HG02588 (cell line): Measurements from ENCODE around the gene ABHD11.
"Not testable (repeated sequence)": the region's sequence is repeated elsewhere in the genome, so short reads cannot be mapped to it uniquely, and the experiment has no call there.

ENCODE experiments used
- ATAC-seq: cut with Tn5 transposase; IDR thresholded peaks from one replicate; pipeline ENCODE4 v1.9.1; 2021; ENCODE audit warnings: mild to moderate bottlenecking, moderate library complexity; ENCODE audit not compliant: unreplicated experiment

The ABHD11 gene, protein sequence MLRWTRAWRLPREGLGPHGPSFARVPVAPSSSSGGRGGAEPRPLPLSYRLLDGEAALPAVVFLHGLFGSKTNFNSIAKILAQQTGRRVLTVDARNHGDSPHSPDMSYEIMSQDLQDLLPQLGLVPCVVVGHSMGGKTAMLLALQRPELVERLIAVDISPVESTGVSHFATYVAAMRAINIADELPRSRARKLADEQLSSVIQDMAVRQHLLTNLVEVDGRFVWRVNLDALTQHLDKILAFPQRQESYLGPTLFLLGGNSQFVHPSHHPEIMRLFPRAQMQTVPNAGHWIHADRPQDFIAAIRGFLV

DNA sequence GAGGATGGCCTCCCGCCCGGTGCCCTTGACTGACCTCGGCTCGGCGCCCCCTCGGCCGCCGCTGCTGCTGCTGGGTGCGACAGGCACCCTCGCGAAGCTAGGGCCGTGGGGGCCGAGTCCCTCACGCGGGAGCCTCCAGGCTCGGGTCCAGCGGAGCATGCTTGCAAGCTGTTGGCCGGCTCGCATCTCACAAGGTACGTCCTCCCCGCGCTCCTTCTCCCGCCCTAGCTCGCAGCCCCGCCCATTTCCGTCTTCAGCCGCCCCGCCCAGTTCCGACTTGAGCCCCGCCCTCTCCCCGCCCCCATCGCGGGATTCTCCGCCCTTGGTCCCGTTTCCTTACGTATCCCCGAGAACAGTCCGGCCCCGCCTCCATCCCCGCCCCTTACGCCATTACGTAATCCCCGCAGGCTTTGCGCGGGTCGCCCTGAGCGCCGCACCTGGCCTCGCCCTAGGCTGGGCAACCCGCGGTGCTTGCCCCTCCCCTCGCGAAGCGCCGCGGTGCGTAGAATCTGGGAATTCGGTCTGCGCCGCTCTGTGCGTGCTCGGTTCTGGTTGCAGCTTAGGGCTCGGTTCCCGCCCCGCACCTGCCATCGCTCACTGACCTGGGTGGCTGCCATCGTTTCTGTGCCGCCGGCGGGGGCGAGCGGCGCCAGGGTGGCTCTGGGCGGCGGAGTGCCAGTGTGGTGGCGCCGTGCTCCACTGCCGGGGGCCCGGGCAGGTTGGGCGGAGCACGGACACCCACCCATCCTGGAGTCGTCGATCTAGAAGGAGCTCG is at the start of gene ABHD11:
Gene ABHD11 (minus strand): TSS at position 191 of the 775 bp plus-strand sequence. CDS start 32 bp downstream, at position 159.
- peak; percentile 87 for ATAC-seq

DNA sequence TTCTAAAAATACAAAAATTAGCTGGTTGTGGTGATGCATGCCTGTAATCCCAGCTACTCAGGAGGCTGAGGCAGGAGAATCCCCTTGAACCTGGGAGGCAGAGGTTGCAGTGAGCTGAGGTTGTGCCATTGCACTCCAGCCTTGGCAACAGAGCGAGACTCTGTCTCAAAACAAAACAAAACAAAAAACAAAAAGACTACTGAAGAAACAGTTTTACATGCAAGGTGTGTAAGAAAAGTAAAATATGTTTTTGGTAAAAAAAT is 49.1 kb upstream of the ABHD11 start:
- ATAC-seq = not testable (repeated sequence)

DNA sequence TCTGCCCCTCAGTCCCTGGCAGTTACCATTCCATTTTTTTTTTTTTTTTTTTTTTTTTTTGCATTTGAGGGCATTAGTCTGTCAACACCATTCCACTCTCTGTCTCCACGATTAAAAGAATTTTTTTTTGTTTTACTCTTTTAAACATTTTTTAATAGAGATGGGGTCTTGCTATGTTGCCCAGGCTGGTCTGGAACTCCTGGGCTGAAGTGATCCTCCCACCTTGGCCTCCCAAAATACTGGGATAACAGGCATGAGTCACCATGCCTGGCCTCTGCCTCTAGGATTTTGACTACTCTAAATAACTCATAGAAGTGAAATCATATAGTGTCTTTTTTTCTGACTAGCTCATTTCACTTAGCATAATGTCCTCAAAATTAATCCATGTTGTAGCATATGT is 48.0 kb upstream of the ABHD11 start:
- ATAC-seq = no peak

DNA sequence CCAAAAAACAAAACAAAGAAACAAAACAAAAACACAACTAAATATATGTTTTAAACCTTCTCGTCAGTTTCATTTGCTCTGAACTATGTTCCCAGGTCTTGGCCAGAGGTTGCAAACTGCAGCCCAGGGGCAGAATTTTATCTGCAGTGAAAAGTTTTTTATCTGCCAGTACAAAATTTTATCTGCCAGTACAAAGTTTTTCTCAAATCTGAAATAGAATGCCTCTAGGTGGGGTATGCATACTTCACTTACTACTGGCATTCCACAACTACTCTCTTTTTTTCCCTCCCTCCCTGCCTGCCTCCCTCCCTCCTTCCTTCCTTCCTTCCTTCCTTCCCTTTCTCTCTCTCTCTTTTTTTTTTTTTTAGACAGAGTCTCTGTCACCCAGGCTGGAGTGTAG is 40.9 kb upstream of the ABHD11 start:
- no peak for ATAC-seq

DNA sequence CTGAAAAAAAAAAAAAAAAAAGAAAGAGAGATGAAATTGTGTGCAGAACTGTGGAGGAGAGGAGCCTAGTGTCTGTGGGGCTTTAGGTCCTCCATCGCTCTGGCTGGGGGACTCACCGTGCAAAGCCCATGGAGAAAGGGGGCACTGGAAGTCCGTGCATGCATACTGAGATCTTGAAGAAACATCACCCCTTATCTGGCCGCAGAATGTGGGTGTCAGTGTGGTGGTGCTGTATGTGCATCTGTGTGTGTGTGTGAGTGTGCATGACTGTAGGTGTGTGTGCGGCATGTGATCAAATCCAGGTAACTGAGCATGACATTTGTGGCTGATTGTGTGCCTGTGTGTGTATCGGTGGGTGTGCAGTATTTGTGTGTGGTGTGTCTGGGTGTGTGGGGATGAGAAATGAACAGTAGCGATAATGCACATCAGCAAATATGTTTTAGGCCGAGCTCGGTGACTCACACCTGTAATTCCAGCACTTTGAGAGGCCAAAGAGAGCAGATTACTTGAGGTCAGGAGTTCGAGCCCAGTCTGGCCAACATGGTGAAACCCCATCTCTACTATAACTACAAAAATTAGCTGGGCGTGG is 40.3 kb upstream of the ABHD11 start:
- no peak for ATAC-seq

DNA sequence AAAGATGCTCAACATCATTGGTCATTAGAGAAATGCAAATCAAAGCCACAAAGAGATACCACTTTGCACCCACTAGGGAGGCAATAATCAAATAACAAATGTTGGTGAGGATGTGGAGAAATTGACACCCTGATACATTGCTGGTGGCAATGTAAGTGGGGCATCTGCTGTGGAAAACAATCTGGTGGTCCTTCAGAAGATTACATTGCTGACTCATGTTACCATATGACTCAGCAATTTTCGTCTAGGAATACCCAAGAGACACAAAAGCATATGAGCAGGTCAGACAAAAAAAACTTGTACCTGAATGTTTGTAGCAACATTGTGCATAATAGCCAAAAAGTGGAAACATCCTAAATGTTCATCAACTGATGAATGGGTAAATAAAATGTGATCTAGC is 36.3 kb upstream of the ABHD11 start:
- no peak for ATAC-seq

DNA sequence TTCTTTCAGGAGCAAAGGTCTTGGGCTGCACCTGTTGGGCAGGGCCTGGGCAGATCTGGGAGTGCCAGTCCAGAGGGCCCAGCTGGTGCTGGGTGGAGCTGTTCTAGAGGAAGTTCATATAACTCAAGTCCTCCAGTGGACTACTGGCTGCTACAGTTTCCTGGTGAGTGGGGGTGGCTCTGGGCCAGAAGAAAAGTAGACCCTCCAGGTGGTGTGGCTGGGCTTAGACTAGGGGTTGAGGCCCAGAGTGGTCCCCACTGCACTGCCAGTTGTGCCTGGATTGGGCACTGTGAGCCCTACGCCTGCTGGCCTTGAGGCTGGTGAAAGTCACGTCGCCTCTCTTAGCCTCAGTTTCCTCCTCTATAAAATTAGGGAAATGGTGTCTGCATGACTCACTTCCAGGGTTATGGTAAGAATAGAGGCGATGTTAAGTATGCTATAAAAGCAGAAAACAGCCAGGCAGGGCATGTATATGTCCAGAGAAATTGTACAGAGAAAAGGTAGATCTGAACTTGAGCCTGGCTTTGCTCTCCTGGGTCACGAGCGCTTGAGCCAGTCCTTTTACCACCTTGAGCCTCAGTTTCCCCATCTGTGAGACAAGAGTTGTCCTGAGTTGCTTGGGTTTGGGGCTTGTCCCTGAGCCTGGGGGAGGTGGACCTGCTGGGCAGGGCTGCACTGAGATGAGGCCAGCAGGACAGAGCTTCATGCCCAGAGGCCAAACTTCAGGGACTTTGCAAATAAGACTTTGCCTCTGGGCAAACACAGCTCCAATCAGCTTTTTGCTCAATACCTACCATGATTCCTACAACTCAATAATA is 35.3 kb upstream of the ABHD11 start:
- no peak for ATAC-seq

DNA sequence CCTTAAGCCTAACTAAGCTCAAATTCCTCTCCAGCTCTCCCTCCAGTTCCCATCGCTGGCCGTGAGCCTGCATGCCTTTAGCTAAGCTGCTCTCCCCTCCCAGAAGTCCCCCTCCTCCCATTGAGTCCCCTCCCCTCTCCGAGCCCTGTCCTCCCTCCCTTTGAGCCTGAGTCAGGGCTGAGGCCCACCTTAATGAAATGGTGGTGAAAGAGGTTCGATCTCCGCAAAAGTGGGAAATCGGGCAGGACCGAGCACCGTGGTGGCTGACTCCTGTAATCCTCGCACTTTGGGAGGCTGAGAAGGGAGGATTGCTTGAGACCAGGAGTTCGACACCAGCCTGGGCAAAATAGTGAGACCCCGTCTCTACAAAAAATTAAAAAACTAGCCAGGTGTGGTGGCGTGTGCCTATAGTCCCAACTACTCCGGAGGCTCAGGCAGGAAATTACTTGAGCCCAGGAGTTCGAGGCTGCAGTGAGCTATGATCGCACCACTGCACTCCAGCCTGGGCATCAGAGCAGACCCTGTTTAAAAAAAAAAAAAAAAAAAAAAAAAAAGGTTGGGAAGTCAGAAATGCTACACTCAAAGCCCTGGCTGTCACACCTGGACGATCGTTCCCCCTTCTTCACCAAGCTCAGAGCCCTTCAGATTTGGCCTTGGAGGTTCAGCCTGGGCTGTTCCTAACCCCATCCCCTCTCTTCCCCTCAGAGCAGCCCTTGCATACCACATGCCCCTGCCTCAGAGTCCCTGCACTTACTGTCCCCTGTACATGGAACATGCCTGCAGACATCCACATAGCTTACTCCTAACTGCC is 32.5 kb upstream of the ABHD11 start:
- ATAC-seq = no peak

DNA sequence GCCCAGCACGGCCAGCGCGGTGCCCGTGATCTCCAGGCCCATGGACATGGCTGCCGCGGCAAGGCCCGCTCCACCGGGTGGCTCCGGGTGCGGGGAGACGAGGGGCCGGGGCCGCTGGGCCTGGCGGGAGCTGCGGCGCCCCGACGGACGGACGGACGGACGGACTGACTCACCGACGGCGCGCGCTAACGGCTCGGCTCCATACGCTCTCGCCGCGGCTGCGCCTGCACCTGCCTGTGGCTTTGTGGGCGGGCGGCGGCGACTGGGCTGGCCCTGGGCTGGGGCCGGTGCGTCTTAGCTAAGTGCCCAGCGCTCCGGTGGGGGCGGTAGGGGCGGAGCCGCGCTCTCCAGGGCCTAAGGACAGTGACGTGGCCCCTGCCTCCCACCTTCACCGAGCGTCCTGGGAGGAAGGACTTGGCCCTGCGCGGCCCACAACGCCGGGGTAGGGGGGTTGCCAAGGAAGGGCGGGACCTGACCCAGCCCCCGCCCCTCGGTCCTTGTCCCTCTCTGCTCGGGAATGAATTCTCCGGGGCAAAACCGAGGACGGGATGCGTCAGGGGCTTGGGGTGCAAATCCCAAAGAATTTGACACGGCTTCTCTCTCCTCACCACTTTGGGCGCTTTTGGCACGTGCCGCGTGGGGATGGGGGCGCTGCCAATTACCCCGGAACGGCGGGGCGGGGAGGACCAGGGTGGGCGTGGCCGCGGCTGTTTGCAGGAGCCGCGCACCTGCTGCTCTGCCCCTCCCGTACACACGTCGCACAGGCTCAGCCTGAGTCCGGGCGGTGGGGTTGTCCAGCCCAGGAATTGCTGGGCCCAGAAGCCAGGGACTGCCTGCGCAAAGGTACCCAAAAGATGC is 31.6 kb upstream of the ABHD11 start, which contains the start of gene CLDN3:
Gene CLDN3 (minus strand): TSS at position 269 of the 858 bp plus-strand sequence. CDS start 221 bp downstream, at position 48.
- ATAC-seq = no peak

DNA sequence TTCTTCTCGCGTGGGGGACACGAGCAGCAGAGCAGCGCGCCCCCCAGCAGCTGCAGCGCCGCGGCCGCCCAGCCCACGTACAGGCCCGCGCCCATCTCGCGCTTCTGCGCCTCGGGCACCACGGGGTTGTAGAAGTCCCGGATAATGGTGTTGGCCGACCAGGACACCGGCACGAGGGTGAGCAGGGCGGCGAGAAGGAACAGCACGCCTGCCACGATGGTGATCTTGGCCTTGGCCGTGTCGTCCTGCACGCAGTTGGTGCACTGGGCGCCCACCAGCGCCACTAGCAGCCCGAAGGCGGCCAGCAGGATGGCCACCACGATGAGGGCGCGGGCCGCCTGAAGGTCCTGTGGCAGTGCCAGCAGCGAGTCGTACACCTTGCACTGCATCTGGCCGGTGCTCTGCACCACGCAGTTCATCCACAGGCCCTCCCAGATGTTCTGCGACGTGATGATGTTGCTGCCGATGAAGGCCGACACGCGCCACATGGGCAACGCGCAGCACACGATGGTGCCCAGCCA is 30.9 kb upstream of the ABHD11 start:
- ATAC-seq = no peak

DNA sequence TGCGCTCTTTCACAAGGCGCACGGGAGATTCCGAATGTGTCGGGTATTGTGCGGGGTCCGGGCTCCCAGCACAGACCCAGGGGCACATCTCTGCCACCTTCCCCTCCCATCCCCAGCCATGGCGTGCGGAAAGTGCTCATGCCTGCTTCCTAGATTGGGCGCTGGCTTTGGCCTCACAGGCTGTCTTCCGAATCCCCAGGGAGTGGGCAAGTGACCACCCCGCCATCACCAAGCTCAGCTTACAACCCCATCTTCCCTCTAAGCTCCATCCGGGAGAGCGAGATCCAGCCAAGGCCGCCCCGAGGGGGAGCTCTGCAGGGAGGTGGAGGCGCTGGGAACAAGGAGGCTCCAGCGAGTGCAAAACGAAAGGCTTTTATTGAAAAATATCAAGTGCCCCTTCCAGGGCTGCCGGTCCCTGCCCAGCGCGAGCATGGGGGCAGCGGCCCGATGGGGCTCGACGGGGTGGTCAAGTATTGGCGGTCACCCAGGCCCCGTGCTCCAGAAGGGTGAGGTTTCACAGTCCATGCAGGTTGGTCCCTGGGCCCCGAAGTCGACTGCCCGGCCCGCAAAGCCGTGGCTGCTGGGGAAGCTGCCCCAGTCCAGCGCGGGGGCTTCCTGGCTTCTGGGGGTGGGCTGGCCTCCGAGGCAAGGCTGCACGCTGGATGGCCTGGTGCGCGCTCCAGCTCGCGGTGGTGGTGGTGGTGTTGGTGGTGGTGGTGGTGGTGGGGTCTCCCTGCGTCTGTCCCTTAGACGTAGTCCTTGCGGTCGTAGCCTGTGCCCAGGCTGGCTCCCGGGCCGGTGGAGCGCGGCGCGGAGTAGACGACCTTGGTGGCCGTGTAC is 30.3 kb upstream of the ABHD11 start:
- no peak for ATAC-seq

DNA sequence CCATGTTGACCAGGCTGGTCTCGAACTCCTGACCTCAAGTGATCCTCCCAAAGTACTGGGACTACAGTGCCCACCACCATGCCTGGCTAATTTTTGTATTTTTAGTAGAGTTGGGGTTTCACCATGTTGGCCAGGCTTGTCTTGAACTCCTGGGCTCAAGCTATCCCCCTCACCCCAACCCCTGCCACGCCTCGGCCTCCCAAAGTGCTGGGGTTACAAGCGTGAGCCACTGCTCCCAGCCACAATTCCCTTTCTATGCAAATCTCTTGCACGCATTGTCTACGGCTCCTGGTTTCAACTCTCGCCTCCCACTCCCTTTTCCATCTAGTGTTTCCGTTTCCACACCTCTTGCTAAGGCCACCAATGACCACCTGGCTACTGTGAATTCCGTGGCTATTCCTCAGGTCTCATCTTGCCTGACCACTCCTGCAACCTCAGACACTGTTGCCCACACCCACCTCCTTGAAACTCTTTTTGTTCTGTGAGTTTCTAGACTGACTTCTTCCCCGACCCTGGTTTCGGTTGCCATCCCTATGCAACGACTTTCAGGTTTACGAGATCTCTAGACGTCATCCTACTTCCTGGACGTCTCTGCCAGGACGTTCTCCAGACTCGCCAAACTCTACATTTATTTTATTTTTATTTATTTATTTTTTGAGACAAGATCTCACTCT is 28.1 kb upstream of the ABHD11 start:
- ATAC-seq = no peak

DNA sequence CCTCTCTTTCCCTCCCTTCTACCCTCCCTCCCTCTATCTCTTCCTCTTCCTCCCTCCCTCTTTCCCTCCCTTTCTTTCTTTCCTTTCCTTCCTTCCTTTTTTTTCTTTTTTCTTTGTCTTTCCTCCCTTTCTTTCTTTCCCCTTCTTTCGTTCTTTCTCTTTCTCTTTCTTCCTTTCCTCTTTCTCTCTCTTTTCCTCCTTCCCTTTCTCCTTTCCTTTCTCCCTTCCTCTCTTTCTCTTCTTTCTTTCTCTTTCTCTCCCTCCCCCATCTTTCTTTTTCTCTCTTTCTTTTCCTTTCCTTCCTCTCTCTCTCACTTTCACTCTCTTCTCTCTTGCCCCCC is 24.0 kb upstream of the ABHD11 start:
- no peak for ATAC-seq

DNA sequence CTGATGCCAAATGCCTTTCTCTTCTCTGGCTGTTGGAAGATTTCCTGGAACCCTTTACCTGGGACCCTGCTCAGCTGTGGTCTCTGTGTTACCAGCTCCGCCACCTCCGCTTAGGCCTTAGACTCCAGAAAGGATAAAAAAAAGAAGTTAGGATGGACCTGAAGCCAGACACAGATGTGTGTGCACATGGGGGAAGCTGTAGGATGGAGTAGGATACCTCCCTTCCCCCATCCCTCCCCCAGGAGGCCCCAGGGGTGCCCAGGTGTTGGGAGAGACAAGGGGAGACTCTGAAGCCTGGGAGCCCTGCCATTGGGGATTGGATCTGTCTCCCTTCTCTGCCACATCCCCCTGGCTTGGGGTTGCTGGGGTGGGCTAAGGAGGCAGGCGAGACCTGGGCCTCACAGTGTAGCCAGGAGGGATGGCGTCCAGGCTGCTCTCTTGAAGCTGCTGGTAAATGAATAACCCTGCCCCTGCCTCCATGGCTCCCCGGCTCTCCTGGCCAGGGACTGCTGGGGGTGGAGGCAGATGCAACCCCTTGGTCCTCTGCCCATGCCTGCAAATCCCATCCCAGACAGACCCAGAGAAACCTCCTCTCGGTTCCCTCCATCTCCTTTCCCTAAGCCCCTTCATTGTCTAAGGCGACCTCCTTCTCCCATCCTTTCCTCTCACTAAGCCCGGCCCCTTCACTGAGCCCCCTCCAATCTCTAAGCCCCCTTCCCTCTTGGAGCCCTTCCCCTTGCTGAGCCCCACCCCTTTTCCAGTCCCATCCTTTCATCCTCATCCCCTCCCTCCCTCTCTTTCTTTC is 23.5 kb upstream of the ABHD11 start:
- ATAC-seq = no peak

DNA sequence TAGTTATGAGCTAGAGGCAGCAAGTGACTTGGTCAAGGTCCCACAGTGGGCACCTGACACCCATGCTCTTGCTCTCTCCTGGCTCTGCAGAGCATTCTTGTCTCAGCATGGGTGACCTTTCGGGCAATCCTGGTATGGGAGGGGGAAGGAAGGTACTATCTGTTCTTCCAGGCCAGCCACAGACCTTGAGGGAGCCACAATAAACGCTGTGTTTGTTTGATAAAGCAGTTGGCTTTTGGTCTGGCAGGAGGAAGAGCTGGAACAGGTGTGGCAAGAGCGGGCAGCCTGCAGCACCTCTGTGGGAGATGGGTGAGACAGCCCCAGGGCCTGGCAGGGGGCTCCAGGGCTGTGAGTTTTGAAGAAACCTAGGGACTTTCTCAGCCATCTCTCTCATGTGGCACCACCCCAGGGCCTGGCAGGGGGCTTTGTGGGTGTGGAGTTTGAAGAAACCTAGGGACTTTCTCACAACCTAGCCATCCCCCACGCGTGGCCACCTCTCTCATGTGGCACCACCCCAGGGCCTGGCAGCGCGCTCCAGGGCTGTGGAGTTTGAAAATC is 20.1 kb upstream of the ABHD11 start:
- ATAC-seq = no peak

DNA sequence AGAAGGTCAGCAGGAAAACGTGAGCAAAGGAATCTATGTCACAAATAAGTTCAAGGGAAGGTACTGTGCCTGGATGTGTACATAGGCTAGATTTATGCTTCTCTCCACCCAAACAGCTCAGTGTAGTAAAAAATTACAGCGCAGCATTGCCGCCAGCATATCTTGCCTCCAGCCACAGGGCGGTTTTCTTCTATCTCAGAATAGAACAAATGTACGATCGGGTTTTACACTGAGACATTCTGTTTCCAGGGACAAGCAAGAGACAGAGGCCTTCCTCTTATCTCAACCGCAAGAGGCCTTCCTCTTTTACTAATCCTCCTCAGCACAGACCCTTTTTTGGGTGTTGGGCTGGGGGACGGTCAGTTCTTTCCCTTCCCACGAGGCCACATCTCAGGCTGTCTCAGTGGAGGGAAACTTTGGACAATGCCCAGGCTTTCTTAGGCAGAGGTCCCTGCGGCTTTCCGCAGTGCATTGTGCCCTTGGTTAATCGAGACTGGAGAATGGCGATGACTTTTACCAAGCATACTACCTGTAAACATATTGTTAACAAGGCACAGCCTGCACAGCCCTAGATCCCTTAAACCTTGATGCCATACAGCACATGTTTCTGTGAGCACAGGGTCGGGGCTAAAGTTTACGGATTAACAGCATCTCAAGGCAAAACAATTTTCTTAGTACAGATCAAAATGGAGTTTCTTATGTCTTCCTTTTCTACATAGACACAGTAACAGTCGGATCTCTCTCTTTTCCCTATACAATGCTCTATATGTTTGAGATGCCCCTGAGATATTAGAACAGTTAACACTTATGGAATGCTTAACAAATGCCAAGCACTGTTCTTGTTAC is 11.6 kb upstream of the ABHD11 start:
- no peak for ATAC-seq
